Measurements from ENCODE around the gene GRM3.

The GRM3 gene

GRCh38 chr7:86664486-86664885 is 20.8 kb downstream of the GRM3 start:
- no peak for DNase-seq
- Mint-ChIP-seq H3K36me3 (no peaks in the 10 kb centered on the region), H3K9me3 (no peaks in the 10 kb centered on the region), H3K4me1 (no peaks in the 10 kb centered on the region), H3K27ac (no peak overlapping the region), H3K4me3 (no peak overlapping the region), H3K27me3 (no peaks in the 10 kb centered on the region)
- CTCF ChIA-PET = no interaction called here

- DNase-seq = no peak
- H3K4me1 Mint-ChIP-seq = no peaks in the 10 kb centered on the region
- no peak overlapping the region for H3K4me3 Mint-ChIP-seq
- H3K27me3 Mint-ChIP-seq = no peaks in the 10 kb centered on the region
- H3K9me3 Mint-ChIP-seq = no peaks in the 10 kb centered on the region
- H3K27ac Mint-ChIP-seq = no peak overlapping the region
- CTCF ChIA-PET = no interaction called here
- no peaks in the 10 kb centered on the region for H3K36me3 Mint-ChIP-seq
These were observed 21.3 kb downstream of the GRM3 start for GRCh38 chr7:86664991-86665390.

GRCh38 chr7:86665669-86666068 is 22.0 kb downstream of the GRM3 start:
- Mint-ChIP-seq H3K27me3 (no peaks in the 10 kb centered on the region), H3K27ac (no peak overlapping the region)

GRCh38 chr7:86667732-86668131 is 24.0 kb downstream of the GRM3 start:
- no peak overlapping the region for H3K27ac Mint-ChIP-seq
- H3K4me3 Mint-ChIP-seq = no peak overlapping the region
- CTCF ChIA-PET = no interaction called here
- no peak for DNase-seq
- H3K27me3 Mint-ChIP-seq = no peaks in the 10 kb centered on the region
- H3K36me3 Mint-ChIP-seq = no peaks in the 10 kb centered on the region
- no peaks in the 10 kb centered on the region for H3K4me1 Mint-ChIP-seq
- H3K9me3 Mint-ChIP-seq = no peaks in the 10 kb centered on the region

More at GRCh38 chr7:86665669-86666068, 22.0 kb downstream of the GRM3 start:
- no peaks in the 10 kb centered on the region for H3K9me3 Mint-ChIP-seq
- CTCF ChIA-PET = no interaction called here
- no peaks in the 10 kb centered on the region for H3K36me3 Mint-ChIP-seq
- DNase-seq = no peak
- H3K4me1 Mint-ChIP-seq = no peaks in the 10 kb centered on the region
- H3K4me3 Mint-ChIP-seq = no peak overlapping the region

GRCh38 chr7:86668315-86668714 is 24.6 kb downstream of the GRM3 start:
- H3K9me3 Mint-ChIP-seq = no peaks in the 10 kb centered on the region
- H3K4me1 Mint-ChIP-seq = no peaks in the 10 kb centered on the region
- H3K27ac Mint-ChIP-seq = no peak overlapping the region
- CTCF ChIA-PET = no interaction called here
- H3K36me3 Mint-ChIP-seq = no peaks in the 10 kb centered on the region
- no peak for DNase-seq
- H3K4me3 Mint-ChIP-seq = no peak overlapping the region
- H3K27me3 Mint-ChIP-seq = no peaks in the 10 kb centered on the region

- H3K36me3 Mint-ChIP-seq = no peaks in the 10 kb centered on the region
- no peaks in the 10 kb centered on the region for H3K4me1 Mint-ChIP-seq
- DNase-seq = no peak
- H3K27ac Mint-ChIP-seq = no peak overlapping the region
- no peaks in the 10 kb centered on the region for H3K27me3 Mint-ChIP-seq
- CTCF ChIA-PET = no interaction called here
- H3K4me3 Mint-ChIP-seq = no peak overlapping the region
- H3K9me3 Mint-ChIP-seq = no peaks in the 10 kb centered on the region
These were observed 44.1 kb downstream of the GRM3 start for GRCh38 chr7:86687831-86688230.

GRCh38 chr7:86689363-86689762 is 45.7 kb downstream of the GRM3 start:
- Mint-ChIP-seq H3K4me1 (no peaks in the 10 kb centered on the region), H3K9me3 (no peaks in the 10 kb centered on the region), H3K27ac (no peak overlapping the region), H3K27me3 (no peaks in the 10 kb centered on the region), H3K36me3 (no peaks in the 10 kb centered on the region), H3K4me3 (no peak overlapping the region)
- CTCF ChIA-PET = no interaction called here
- no peak for DNase-seq

- Mint-ChIP-seq H3K27me3 (no peaks in the 10 kb centered on the region), H3K27ac (no peak overlapping the region), H3K9me3 (no peaks in the 10 kb centered on the region), H3K4me3 (no peak overlapping the region), H3K4me1 (no peaks in the 10 kb centered on the region), H3K36me3 (no peaks in the 10 kb centered on the region)
- CTCF ChIA-PET = no interaction called here
- DNase-seq = no peak
These were observed 49.0 kb downstream of the GRM3 start for GRCh38 chr7:86692755-86693154.

GRCh38 chr7:86706406-86706805 is 62.7 kb downstream of the GRM3 start:
- Mint-ChIP-seq H3K36me3 (no peaks in the 10 kb centered on the region), H3K27ac (no peak overlapping the region)
- CTCF ChIA-PET = no interaction called here

GRCh38 chr7:86708031-86708680 is 64.4 kb downstream of the GRM3 start:
- H3K4me3 Mint-ChIP-seq = no peak overlapping the region
- H3K9me3 Mint-ChIP-seq = no peaks in the 10 kb centered on the region
- no peak overlapping the region for H3K27ac Mint-ChIP-seq
- no peak for DNase-seq
- CTCF ChIA-PET = no interaction called here
- no peaks in the 10 kb centered on the region for H3K27me3 Mint-ChIP-seq
- H3K36me3 Mint-ChIP-seq = no peaks in the 10 kb centered on the region
- H3K4me1 Mint-ChIP-seq = no peaks in the 10 kb centered on the region

More at GRCh38 chr7:86706406-86706805, 62.7 kb downstream of the GRM3 start:
- Mint-ChIP-seq H3K9me3 (no peaks in the 10 kb centered on the region), H3K27me3 (no peaks in the 10 kb centered on the region), H3K4me3 (no peak overlapping the region), H3K4me1 (no peaks in the 10 kb centered on the region)
- DNase-seq = no peak

- no peaks in the 10 kb centered on the region for H3K36me3 Mint-ChIP-seq
- no peak overlapping the region for H3K27ac Mint-ChIP-seq
- no peaks in the 10 kb centered on the region for H3K4me1 Mint-ChIP-seq
- no peak for DNase-seq
- CTCF ChIA-PET = no interaction called here
- H3K9me3 Mint-ChIP-seq = no peaks in the 10 kb centered on the region
- H3K4me3 Mint-ChIP-seq = no peak overlapping the region
- no peaks in the 10 kb centered on the region for H3K27me3 Mint-ChIP-seq
These were observed 76.6 kb downstream of the GRM3 start for GRCh38 chr7:86720306-86720705.

GRCh38 chr7:86733783-86734182 is 90.1 kb downstream of the GRM3 start:
- Mint-ChIP-seq H3K27me3 (no peaks in the 10 kb centered on the region), H3K9me3 (peaks cover 7% of the 10 kb centered on the region), H3K36me3 (no peaks in the 10 kb centered on the region), H3K4me3 (no peak overlapping the region), H3K4me1 (no peaks in the 10 kb centered on the region), H3K27ac (no peak overlapping the region)
- CTCF ChIA-PET = no interaction called here
- no peak for DNase-seq

- Mint-ChIP-seq H3K27me3 (no peaks in the 10 kb centered on the region), H3K27ac (no peak overlapping the region), H3K9me3 (no peaks in the 10 kb centered on the region), H3K4me3 (no peak overlapping the region), H3K36me3 (no peaks in the 10 kb centered on the region), H3K4me1 (no peaks in the 10 kb centered on the region)
- no peak for DNase-seq
- CTCF ChIA-PET = no interaction called here
These were observed 101.5 kb downstream of the GRM3 start for GRCh38 chr7:86745013-86745745.

GRCh38 chr7:86747698-86748097 is 104.0 kb downstream of the GRM3 start:
- CTCF ChIA-PET = no interaction called here
- DNase-seq = no peak
- H3K27me3 Mint-ChIP-seq = no peaks in the 10 kb centered on the region
- no peaks in the 10 kb centered on the region for H3K36me3 Mint-ChIP-seq
- H3K9me3 Mint-ChIP-seq = no peaks in the 10 kb centered on the region
- H3K4me1 Mint-ChIP-seq = no peaks in the 10 kb centered on the region
- no peak overlapping the region for H3K27ac Mint-ChIP-seq
- no peak overlapping the region for H3K4me3 Mint-ChIP-seq

GRCh38 chr7:86748201-86748600 is 104.5 kb downstream of the GRM3 start:
- CTCF ChIA-PET = no interaction called here
- H3K27me3 Mint-ChIP-seq = no peaks in the 10 kb centered on the region

More at GRCh38 chr7:86748201-86748600, 104.5 kb downstream of the GRM3 start:
- no peaks in the 10 kb centered on the region for H3K9me3 Mint-ChIP-seq
- no peak overlapping the region for H3K27ac Mint-ChIP-seq
- no peak overlapping the region for H3K4me3 Mint-ChIP-seq
- DNase-seq = no peak
- no peaks in the 10 kb centered on the region for H3K36me3 Mint-ChIP-seq
- no peaks in the 10 kb centered on the region for H3K4me1 Mint-ChIP-seq

Measured in activated naive CD4-positive, alpha-beta T cell treated with anti-CD3 and anti-CD28 coated beads, Interleukin-2, amount 10 ng/mL, durations not matched to agents 7 days and 5 days (primary cell).